Measurements from ENCODE around the gene RIT2.

RIT2 gene

DNA sequence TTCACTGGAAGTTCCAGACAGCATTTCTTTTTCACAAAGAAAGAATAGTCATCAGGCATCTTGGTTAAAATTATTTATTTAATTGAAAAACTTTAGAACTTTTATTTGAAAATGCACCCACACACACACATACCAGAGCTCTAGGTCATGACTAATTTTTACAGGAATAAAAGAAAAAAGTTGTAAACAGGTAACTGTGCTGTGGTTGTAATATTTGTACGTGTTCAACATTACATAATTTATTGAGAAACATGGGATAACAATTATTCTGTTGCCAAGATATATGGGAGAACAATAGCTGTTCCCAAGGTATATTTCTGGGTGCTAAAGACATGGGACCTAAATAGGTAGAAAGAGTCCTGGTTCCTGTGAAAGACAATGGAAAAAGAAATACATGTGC, 104.9 kb downstream of the RIT2 start:
- no peaks in the 10 kb centered on the region for H3K9me3 ChIP-seq (ENCODE audit: control insufficient read depth, insufficient read depth, low read length)
- H3K9ac ChIP-seq (ENCODE audit: low read depth, low read length) = no peak overlapping the region
- peaks cover 21% of the 10 kb centered on the region for H3K4me1 ChIP-seq (ENCODE audit: control insufficient read depth, insufficient read depth, low read length)
- H3K27ac ChIP-seq (ENCODE audit: low read depth, low read length) = no peak overlapping the region
- H3K4me3 ChIP-seq (ENCODE audit: low read depth, low read length) = no peak overlapping the region
- no peaks in the 10 kb centered on the region for H3K36me3 ChIP-seq (ENCODE audit: control insufficient read depth, insufficient read depth, low read length)
- H3K27me3 ChIP-seq (ENCODE audit: control insufficient read depth, insufficient read depth, low read length) = no peaks in the 10 kb centered on the region

DNA sequence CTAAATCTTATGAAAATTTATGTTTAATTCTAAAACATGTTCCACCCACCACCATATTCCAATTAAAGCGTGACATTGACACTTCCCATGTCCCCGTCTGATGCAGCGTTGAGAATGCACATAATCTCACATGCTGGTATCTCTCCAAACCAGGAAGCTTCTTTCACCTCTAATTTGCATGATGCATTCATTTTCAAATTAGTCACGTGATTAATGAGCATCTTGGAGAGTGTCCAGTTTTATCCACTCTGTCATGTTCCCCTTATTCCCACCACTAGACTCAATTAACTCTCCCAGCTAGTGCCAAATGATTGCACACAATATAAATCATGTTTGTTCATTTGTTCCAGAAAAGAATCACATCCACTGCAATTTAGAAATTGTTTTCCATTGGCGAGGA, 105.8 kb downstream of the RIT2 start:
- Histone ChIP-seq H3K4me1 (ENCODE audit: control insufficient read depth, insufficient read depth, low read length) (peaks cover 27% of the 10 kb centered on the region), H3K36me3 (ENCODE audit: control insufficient read depth, insufficient read depth, low read length) (no peaks in the 10 kb centered on the region), H3K27me3 (ENCODE audit: control insufficient read depth, insufficient read depth, low read length) (no peaks in the 10 kb centered on the region), H3K9me3 (ENCODE audit: control insufficient read depth, insufficient read depth, low read length) (no peaks in the 10 kb centered on the region), H3K9ac (ENCODE audit: low read depth, low read length) (no peak overlapping the region), H3K4me3 (ENCODE audit: low read depth, low read length) (no peak overlapping the region), H3K27ac (ENCODE audit: low read depth, low read length) (no peak overlapping the region)

DNA sequence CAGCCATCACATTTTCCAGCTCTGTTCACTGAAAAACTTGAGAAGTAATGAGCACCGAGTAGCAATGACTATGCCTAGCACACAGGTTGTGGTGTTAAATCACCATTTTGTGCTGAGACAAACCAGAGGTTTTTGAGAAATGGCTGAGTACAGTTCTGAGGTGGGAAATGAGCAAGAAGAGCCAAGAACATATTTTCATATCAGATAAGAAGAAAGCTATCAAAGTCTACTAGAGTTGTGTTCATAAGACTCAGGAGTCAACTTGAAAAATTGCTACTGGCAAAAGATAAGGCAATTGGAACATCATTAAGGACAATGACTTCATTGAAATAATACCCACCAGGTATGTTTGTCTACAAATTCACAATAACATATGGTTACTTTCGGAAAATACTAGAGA, 108.1 kb downstream of the RIT2 start:
- Histone ChIP-seq H3K27ac (ENCODE audit: low read depth, low read length) (no peak overlapping the region), H3K9me3 (ENCODE audit: control insufficient read depth, insufficient read depth, low read length) (no peaks in the 10 kb centered on the region), H3K9ac (ENCODE audit: low read depth, low read length) (no peak overlapping the region), H3K27me3 (ENCODE audit: control insufficient read depth, insufficient read depth, low read length) (no peaks in the 10 kb centered on the region), H3K36me3 (ENCODE audit: control insufficient read depth, insufficient read depth, low read length) (no peaks in the 10 kb centered on the region), H3K4me3 (ENCODE audit: low read depth, low read length) (no peak overlapping the region), H3K4me1 (ENCODE audit: control insufficient read depth, insufficient read depth, low read length) (peaks cover 34% of the 10 kb centered on the region)

DNA sequence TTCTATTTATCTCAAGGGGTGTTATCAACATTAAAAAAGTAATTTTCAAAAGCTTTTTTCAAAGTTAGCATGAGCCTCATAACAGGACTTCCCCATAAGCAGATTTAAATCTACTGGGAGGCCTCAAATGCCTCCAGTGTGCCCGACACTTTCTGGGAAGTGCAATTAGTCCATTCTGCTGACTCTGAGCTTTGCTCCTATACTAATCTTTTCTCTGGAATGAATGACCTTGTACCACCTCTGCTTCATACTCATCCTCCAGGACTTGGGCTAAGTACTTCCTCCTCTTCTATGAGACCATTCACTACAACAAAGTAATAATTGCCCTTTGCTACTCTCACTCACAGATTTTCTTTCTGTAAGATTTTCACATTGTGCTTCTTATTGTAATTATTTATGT, 111.1 kb downstream of the RIT2 start:
- Histone ChIP-seq H3K9ac (ENCODE audit: low read depth, low read length) (no peak overlapping the region), H3K27ac (ENCODE audit: low read depth, low read length) (no peak overlapping the region), H3K36me3 (ENCODE audit: control insufficient read depth, insufficient read depth, low read length) (no peaks in the 10 kb centered on the region), H3K27me3 (ENCODE audit: control insufficient read depth, insufficient read depth, low read length) (no peaks in the 10 kb centered on the region), H3K4me3 (ENCODE audit: low read depth, low read length) (no peak overlapping the region), H3K4me1 (ENCODE audit: control insufficient read depth, insufficient read depth, low read length) (peaks cover 30% of the 10 kb centered on the region), H3K9me3 (ENCODE audit: control insufficient read depth, insufficient read depth, low read length) (no peaks in the 10 kb centered on the region)

DNA sequence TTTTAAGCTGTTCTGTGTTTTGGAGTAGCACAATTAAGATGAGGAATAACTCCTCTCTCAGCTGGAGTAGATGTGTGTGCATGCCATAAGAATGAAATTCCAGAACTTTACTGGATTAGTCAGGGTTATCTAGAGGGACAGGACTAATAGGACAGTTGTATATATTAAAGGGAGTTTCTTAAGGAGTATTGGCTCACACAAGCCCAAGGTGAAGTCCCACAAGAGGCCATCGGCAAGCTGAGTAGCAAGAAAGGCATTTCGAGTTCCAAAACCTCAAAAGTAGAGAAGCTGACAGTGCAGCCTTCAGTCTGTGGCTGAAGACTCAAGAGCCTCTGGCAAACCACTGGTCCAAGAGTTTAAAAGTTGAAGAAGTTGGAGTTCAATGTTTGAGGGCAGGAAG, 113.7 kb downstream of the RIT2 start:
- H3K4me1 ChIP-seq (ENCODE audit: control insufficient read depth, insufficient read depth, low read length) = peaks cover 29% of the 10 kb centered on the region
- H3K27me3 ChIP-seq (ENCODE audit: control insufficient read depth, insufficient read depth, low read length) = no peaks in the 10 kb centered on the region
- no peaks in the 10 kb centered on the region for H3K9me3 ChIP-seq (ENCODE audit: control insufficient read depth, insufficient read depth, low read length)

DNA sequence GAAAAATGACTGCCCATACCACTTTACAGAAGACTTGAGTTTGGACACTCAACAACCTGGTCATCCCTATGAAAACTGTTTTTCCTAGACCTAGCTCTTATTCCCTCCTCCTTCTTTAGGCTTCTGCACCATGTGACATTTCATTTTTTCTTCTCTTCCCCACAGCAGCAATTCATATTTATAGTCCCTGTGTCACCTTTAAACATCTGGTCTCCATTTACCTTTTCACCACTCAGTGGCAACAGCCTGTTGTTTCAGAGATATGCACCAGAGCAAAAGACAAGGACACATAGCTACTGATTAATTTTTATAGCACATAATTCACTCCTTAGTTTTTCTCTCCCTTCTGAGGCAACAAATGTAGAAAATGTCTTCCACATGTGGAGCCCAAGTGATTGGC, 118.7 kb downstream of the RIT2 start:
- no peak overlapping the region for H3K4me3 ChIP-seq (ENCODE audit: low read depth, low read length)
- no peak overlapping the region for H3K9ac ChIP-seq (ENCODE audit: low read depth, low read length)
- H3K27ac ChIP-seq (ENCODE audit: low read depth, low read length) = no peak overlapping the region
- H3K4me1 ChIP-seq (ENCODE audit: control insufficient read depth, insufficient read depth, low read length) = peaks cover 8% of the 10 kb centered on the region; the same call in 1 of the 2 replicates
- no peaks in the 10 kb centered on the region for H3K36me3 ChIP-seq (ENCODE audit: control insufficient read depth, insufficient read depth, low read length)
- H3K27me3 ChIP-seq (ENCODE audit: control insufficient read depth, insufficient read depth, low read length) = no peaks in the 10 kb centered on the region
- H3K9me3 ChIP-seq (ENCODE audit: control insufficient read depth, insufficient read depth, low read length) = no peaks in the 10 kb centered on the region; the same call in 1 of the 2 replicates

More for the DNA sequence above, 113.7 kb downstream of the RIT2 start:
- Histone ChIP-seq H3K9ac (ENCODE audit: low read depth, low read length) (no peak overlapping the region), H3K4me3 (ENCODE audit: low read depth, low read length) (no peak overlapping the region), H3K36me3 (ENCODE audit: control insufficient read depth, insufficient read depth, low read length) (no peaks in the 10 kb centered on the region), H3K27ac (ENCODE audit: low read depth, low read length) (no peak overlapping the region)

DNA sequence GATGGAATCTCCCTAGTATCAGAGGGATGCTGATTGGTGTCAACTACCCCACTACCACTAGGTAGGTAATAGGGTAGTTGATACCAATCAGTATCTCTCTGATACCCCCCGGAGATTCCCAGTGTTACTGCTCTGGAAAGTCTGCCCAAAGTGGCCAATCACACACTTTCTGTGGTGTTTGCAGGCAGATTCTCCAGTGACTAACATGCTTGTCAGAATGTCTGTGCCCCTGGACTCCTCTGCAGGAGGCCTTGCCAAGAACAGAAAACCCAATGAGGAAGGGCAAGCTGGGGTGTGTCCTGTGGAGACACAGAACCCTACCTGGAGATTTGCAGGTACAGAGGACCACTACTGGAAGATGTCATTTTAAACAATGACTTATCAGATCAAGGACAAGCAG, 135.1 kb downstream of the RIT2 start:
- no peak overlapping the region for H3K4me3 ChIP-seq (ENCODE audit: low read depth, low read length)
- H3K4me1 ChIP-seq (ENCODE audit: control insufficient read depth, insufficient read depth, low read length) = peaks cover 13% of the 10 kb centered on the region; the same call in 1 of the 2 replicates
- H3K9ac ChIP-seq (ENCODE audit: low read depth, low read length) = no peak overlapping the region
- H3K36me3 ChIP-seq (ENCODE audit: control insufficient read depth, insufficient read depth, low read length) = no peaks in the 10 kb centered on the region
- H3K27ac ChIP-seq (ENCODE audit: low read depth, low read length) = no peak overlapping the region
- no peaks in the 10 kb centered on the region for H3K9me3 ChIP-seq (ENCODE audit: control insufficient read depth, insufficient read depth, low read length)
- no peaks in the 10 kb centered on the region for H3K27me3 ChIP-seq (ENCODE audit: control insufficient read depth, insufficient read depth, low read length)

DNA sequence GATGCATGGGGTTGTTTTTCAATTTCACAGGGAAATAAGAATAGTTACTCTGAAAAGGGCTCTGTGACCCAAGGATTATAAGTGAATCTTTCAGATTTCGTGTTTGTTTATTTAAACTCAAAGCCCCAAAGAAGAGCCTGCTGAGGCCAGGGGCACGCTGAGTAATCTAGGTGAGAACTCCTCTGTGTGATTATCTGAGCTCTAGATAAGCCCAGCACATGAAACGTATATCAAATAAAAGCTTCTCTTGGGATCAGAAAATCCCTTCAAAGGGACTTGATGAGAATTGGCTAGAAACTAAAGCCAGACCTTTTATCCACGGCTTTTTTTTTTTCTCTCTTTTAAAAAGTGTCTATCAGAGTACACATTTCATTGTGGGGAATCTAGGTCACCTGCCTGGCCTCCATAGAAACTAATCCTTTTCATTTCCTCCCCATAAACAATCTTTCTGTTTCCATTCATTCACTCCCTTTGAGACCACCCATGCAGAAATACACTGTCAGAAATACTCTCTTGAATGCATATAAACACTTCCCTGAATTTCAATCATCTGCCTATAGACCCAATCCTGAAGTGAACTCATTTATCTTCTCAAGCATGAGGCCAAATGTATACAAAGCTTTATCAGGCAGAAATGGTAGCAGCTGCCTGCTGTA, 137.4 kb downstream of the RIT2 start:
- no peaks in the 10 kb centered on the region for H3K36me3 ChIP-seq (ENCODE audit: control insufficient read depth, insufficient read depth, low read length)
- peaks cover 13% of the 10 kb centered on the region; the same call in 1 of the 2 replicates for H3K4me1 ChIP-seq (ENCODE audit: control insufficient read depth, insufficient read depth, low read length)
- no peaks in the 10 kb centered on the region for H3K27me3 ChIP-seq (ENCODE audit: control insufficient read depth, insufficient read depth, low read length)
- H3K4me3 ChIP-seq (ENCODE audit: low read depth, low read length) = no peak overlapping the region
- H3K9me3 ChIP-seq (ENCODE audit: control insufficient read depth, insufficient read depth, low read length) = no peaks in the 10 kb centered on the region
- no peak overlapping the region for H3K9ac ChIP-seq (ENCODE audit: low read depth, low read length)
- peak overlapping the region; percentile 8 for H3K27ac ChIP-seq (ENCODE audit: low read depth, low read length)

DNA sequence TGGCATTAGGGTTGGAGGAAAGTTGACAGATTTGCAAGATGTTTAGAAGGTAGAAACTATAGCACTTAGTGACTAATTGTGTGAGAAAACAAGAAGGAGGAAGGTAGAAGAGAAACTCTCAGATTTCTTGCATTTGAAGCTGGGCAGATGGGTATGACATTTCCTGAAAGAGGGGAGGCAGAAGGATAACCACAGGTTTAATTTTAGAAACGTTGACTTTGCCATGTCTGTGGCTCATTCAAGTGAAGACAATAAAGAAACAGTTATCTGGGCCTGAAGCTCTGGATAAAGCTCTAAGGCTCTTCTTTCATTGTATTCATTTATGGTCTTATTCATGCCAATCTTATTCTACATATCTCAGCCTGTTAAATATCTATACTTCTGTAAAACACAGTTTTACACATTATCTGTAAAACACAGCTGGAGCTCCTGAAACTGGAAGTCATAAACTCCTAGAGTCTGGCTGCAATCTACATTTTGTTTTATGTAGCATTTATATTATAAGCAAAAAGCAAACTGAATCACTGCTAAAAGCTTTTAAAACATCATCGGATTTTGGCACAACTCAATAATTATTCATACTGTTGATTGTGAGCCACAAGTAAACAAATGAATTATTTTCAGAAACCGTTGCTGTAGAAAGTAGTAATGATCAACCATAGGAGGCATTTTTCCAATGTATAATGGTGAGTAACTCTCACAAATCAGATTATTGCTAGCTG, 138.5 kb downstream of the RIT2 start:
- Histone ChIP-seq H3K9ac (ENCODE audit: low read depth, low read length) (no peak overlapping the region), H3K27ac (ENCODE audit: low read depth, low read length) (no peak overlapping the region), H3K4me3 (ENCODE audit: low read depth, low read length) (no peak overlapping the region), H3K9me3 (ENCODE audit: control insufficient read depth, insufficient read depth, low read length) (no peaks in the 10 kb centered on the region), H3K36me3 (ENCODE audit: control insufficient read depth, insufficient read depth, low read length) (no peaks in the 10 kb centered on the region), H3K27me3 (ENCODE audit: control insufficient read depth, insufficient read depth, low read length) (no peaks in the 10 kb centered on the region), H3K4me1 (ENCODE audit: control insufficient read depth, insufficient read depth, low read length) (peaks cover 13% of the 10 kb centered on the region; the same call in 1 of the 2 replicates)

DNA sequence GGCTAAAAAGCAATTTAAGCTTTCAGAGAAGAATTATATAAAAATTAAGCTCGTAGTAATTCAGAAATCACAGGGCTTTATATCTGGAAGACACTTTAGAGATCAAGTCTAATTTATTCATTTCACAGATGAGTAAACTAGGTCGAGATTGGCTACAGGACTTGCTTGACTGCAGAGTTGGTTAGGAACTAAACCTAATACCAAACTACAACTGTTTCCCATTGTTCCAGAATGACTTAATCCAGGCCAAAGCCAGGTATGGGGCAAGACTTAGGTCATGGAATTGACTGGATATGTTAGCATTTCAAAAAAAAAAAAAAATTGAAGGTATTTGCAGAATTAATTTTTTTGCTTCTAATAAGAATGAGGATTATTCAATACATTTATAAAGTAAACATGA, 146.1 kb downstream of the RIT2 start:
- Histone ChIP-seq H3K36me3 (ENCODE audit: control insufficient read depth, insufficient read depth, low read length) (no peaks in the 10 kb centered on the region), H3K27ac (ENCODE audit: low read depth, low read length) (no peak overlapping the region), H3K9me3 (ENCODE audit: control insufficient read depth, insufficient read depth, low read length) (no peaks in the 10 kb centered on the region), H3K27me3 (ENCODE audit: control insufficient read depth, insufficient read depth, low read length) (no peaks in the 10 kb centered on the region), H3K4me1 (ENCODE audit: control insufficient read depth, insufficient read depth, low read length) (no peaks in the 10 kb centered on the region), H3K9ac (ENCODE audit: low read depth, low read length) (no peak overlapping the region), H3K4me3 (ENCODE audit: low read depth, low read length) (no peak overlapping the region)

DNA sequence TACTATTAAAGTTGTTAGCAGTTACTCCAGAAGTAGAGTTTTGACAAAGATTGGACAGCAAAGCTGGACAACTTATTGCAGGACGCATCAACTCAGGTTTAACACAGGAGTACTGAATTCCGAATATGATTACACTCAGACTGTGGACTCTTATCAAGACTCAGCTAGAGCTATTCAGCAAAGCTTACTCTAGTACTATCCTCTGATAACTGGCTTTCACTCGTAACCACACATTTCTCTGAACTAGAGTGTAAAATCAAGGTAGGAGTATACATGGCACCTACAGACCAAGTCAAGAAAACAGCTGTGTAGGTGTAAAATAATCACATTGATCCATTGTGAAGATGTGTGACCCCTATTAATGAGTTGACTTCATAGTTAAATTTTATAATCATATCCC, 154.2 kb downstream of the RIT2 start:
- H3K9me3 ChIP-seq (ENCODE audit: control insufficient read depth, insufficient read depth, low read length) = no peaks in the 10 kb centered on the region
- no peaks in the 10 kb centered on the region for H3K36me3 ChIP-seq (ENCODE audit: control insufficient read depth, insufficient read depth, low read length)
- no peaks in the 10 kb centered on the region for H3K27me3 ChIP-seq (ENCODE audit: control insufficient read depth, insufficient read depth, low read length)
- peaks cover 7% of the 10 kb centered on the region; the same call in 1 of the 2 replicates for H3K4me1 ChIP-seq (ENCODE audit: control insufficient read depth, insufficient read depth, low read length)
- H3K4me3 ChIP-seq (ENCODE audit: low read depth, low read length) = no peak overlapping the region
- no peak overlapping the region for H3K27ac ChIP-seq (ENCODE audit: low read depth, low read length)
- H3K9ac ChIP-seq (ENCODE audit: low read depth, low read length) = no peak overlapping the region
